H1 (cell line): ENCODE measurements around the gene TMX3. TPM values are rescaled to one million over a fixed set of nuclear protein-coding genes. Genes with fewer than 3 reads are reported as not detected.

Experiments
- CTCF ChIA-PET: fragments of 300-600 bp; sonication (Branson Sonifier 250); formaldehyde crosslinking; loops from one replicate; lab custom pipeline; 2021; ENCODE audit not compliant: partially characterized antibody; lab: Charles Lee
- POLR2A ChIA-PET: fragments of 300-600 bp; sonication (Branson Sonifier 250); formaldehyde crosslinking; loops from one replicate; lab custom pipeline; 2021; ENCODE audit warnings: inconsistent platforms; ENCODE audit not compliant: partially characterized antibody; lab: Charles Lee
- DNase-seq, 2 experiments: peaks; one replicate each; pipeline versions ENCODE4 v3.0.0 to v3.0.0-alpha.2; 2010 to 2022; ENCODE audit warnings: low spot score in 2 of 2, low read depth in 1 of 2, mixed read lengths in 1 of 2
- FAIRE-seq: peaks from 2 replicates; lab custom pipeline; 2011; peaks lifted over from hg19 to GRCh38; lab: Jason Lieb, UNC
- H2AFZ ChIP-seq: 2 replicates; pipeline ENCODE4 v1.8.1; 2012; ENCODE audit warnings: low read length, inconsistent platforms
- H2AK5ac ChIP-seq: 2 replicates; pipeline ENCODE4 v1.6.1; 2013; ENCODE audit warnings: low read depth, low read length
- H2BK120ac ChIP-seq: replicated peaks from 2 replicates; pipeline ENCODE3; 2013; ENCODE audit warnings: low read depth, low read length, inconsistent platforms
- H2BK12ac ChIP-seq: 2 replicates; pipeline ENCODE4 v1.6.1; 2013; ENCODE audit warnings: low read depth, low read length
- H2BK15ac ChIP-seq: 2 replicates; pipeline ENCODE4 v1.6.1; 2013; ENCODE audit warnings: low read length
- H2BK20ac ChIP-seq: 2 replicates; pipeline ENCODE4 v1.6.1; 2013; ENCODE audit warnings: low read length
- H2BK5ac ChIP-seq: 2 replicates; pipeline ENCODE4 v1.6.1; 2013; ENCODE audit warnings: low read depth, low read length
- H3K14ac ChIP-seq: 2 replicates; pipeline ENCODE4 v1.6.1; 2013; ENCODE audit warnings: inconsistent platforms; ENCODE audit not compliant: insufficient read length
- H3K18ac ChIP-seq: 2 replicates; pipeline ENCODE4 v1.6.1; 2013; ENCODE audit warnings: low read length; ENCODE audit errors: extremely low read depth
- H3K23ac ChIP-seq: 2 replicates; pipeline ENCODE4 v1.6.1; 2013; ENCODE audit warnings: inconsistent platforms; ENCODE audit not compliant: insufficient read length
- H3K23me2 ChIP-seq: 2 replicates; pipeline ENCODE4 v1.6.1; 2013; ENCODE audit warnings: low read depth, low read length
- H3K27ac ChIP-seq: 2 replicates; pipeline ENCODE4 v1.6.1; 2011; ENCODE audit warnings: low read depth, low read length, inconsistent platforms
- H3K27me3 ChIP-seq, 4 experiments: replicated peaks in 1 of 4; 1 replicate in 1 of 4; 2 replicates in 3 of 4; pipeline versions ENCODE4 v1.6.1 to v1.8.1; 2011 to 2013; ENCODE audit warnings: low read length in 3 of 4, mild to moderate bottlenecking in 3 of 4, inconsistent platforms in 2 of 4, mixed read lengths in 2 of 4, moderate library complexity in 1 of 4; ENCODE audit not compliant: control insufficient read depth in 3 of 4, insufficient read depth in 3 of 4; ENCODE audit errors: extremely low read depth in 1 of 4
- H3K36me3 ChIP-seq, 4 experiments: 2 replicates each; pipeline versions ENCODE4 v1.6.1 to v1.8.1; 2011 to 2013; ENCODE audit warnings: mild to moderate bottlenecking in 4 of 4, low read length in 3 of 4, moderate library complexity in 2 of 4, control low read depth in 1 of 4, inconsistent platforms in 1 of 4; ENCODE audit not compliant: insufficient read depth in 4 of 4, control insufficient read depth in 2 of 4
- H3K4ac ChIP-seq: replicated peaks from 2 replicates; pipeline ENCODE3; 2013; ENCODE audit warnings: low read length, low read depth, mixed read lengths, inconsistent platforms; ENCODE audit not compliant: insufficient read length
- H3K4me1 ChIP-seq, 4 experiments: replicated peaks in 1 of 4; 1 replicate in 1 of 4; 2 replicates in 3 of 4; pipeline versions ENCODE4 v1.6.1 to v1.8.1; 2011 to 2013; ENCODE audit warnings: low read length in 3 of 4, inconsistent platforms in 2 of 4, mixed read lengths in 1 of 4; ENCODE audit not compliant: insufficient read depth in 4 of 4, control insufficient read depth in 3 of 4
- H3K4me2 ChIP-seq, 2 experiments: 2 replicates each; pipeline versions ENCODE4 v1.6.1 to v1.8.1; 2011 to 2013; ENCODE audit warnings: low read depth in 2 of 2, low read length in 2 of 2, control low read depth in 1 of 2, inconsistent platforms in 1 of 2, mild to moderate bottlenecking in 1 of 2; ENCODE audit not compliant: insufficient read depth in 1 of 2
- H3K4me3 ChIP-seq, 4 experiments: fragments of 200-600, 300-600 bp in 1 of 4; sonication (generic), shearing (Covaris generic), sonication (Bioruptor Twin) in 1 of 4; 2 replicates each; pipeline versions ENCODE4 v1.5.1 to v1.8.1; 2011 to 2016; ENCODE audit warnings: low read length in 4 of 4, low read depth in 3 of 4, control low read depth in 2 of 4, inconsistent platforms in 2 of 4, mild to moderate bottlenecking in 2 of 4, mixed read lengths in 1 of 4, moderate library complexity in 1 of 4; ENCODE audit not compliant: insufficient read depth in 2 of 4; ENCODE audit errors: extremely low read depth in 1 of 4
- H3K56ac ChIP-seq: replicated peaks from 2 replicates; pipeline ENCODE3; 2013; ENCODE audit warnings: low read depth, mild to moderate bottlenecking, mixed read lengths, low read length, inconsistent platforms; ENCODE audit not compliant: insufficient read length
- H3K79me1 ChIP-seq: 2 replicates; pipeline ENCODE4 v1.6.1; 2013; ENCODE audit warnings: low read depth, low read length, control low read depth
- H3K79me2 ChIP-seq, 2 experiments: 2 replicates each; pipeline versions ENCODE4 v1.6.1 to v1.8.1; 2012 to 2013; ENCODE audit warnings: low read length in 2 of 2, mild to moderate bottlenecking in 2 of 2, inconsistent platforms in 1 of 2; ENCODE audit not compliant: insufficient read depth in 2 of 2, control insufficient read depth in 1 of 2
- H3K9ac ChIP-seq, 4 experiments: replicated peaks in 1 of 4; 1 replicate in 1 of 4; 2 replicates in 3 of 4; pipeline versions ENCODE4 v1.6.1 to v1.8.1; 2011 to 2013; ENCODE audit warnings: low read depth in 3 of 4, low read length in 3 of 4, control low read depth in 2 of 4, mild to moderate bottlenecking in 2 of 4, moderate library complexity in 2 of 4, inconsistent platforms in 1 of 4; ENCODE audit errors: extremely low read depth in 1 of 4
- H3K9me3 ChIP-seq, 2 experiments: 2 replicates each; pipeline versions ENCODE4 v1.6.1 to v1.8.1; 2012 to 2013; ENCODE audit warnings: mild to moderate bottlenecking in 2 of 2, moderate library complexity in 2 of 2, control low read depth in 1 of 2, inconsistent platforms in 1 of 2, low read depth in 1 of 2, low read length in 1 of 2, mixed read lengths in 1 of 2; ENCODE audit not compliant: insufficient read depth in 2 of 2
- H4K20me1 ChIP-seq, 2 experiments: replicated peaks in 1 of 2; 2 replicates each; pipeline versions ENCODE3 to v1.8.1; 2011 to 2013; ENCODE audit warnings: inconsistent platforms in 2 of 2, low read length in 2 of 2, mild to moderate bottlenecking in 1 of 2; ENCODE audit not compliant: insufficient read depth in 2 of 2, control insufficient read depth in 1 of 2
- H4K5ac ChIP-seq: 2 replicates; pipeline ENCODE4 v1.6.1; 2013; ENCODE audit warnings: low read length, low read depth, mixed read lengths, inconsistent platforms; ENCODE audit not compliant: insufficient read length
- H4K8ac ChIP-seq: 2 replicates; pipeline ENCODE4 v1.8.0; 2013; ENCODE audit warnings: mild to moderate bottlenecking, moderate library complexity, low read length, inconsistent platforms; ENCODE audit not compliant: insufficient read depth; ENCODE audit errors: extremely low read depth
- H4K91ac ChIP-seq: replicated peaks from 2 replicates; pipeline ENCODE3; 2013; ENCODE audit warnings: low read length, mixed read lengths, inconsistent platforms; ENCODE audit not compliant: insufficient read length
- ATF3 ChIP-seq: IDR thresholded peaks from 2 replicates; pipeline ENCODE4 v1.6.1; 2011; ENCODE audit warnings: low read depth, mild to moderate bottlenecking, low read length; ENCODE audit not compliant: insufficient read depth
- MAFK ChIP-seq: IDR thresholded peaks from 2 replicates; pipeline ENCODE4 v1.6.1; 2012; ENCODE audit warnings: low read depth, mild to moderate bottlenecking, improper control_type of control experiment, low read length
- RAD21 ChIP-seq, 2 experiments: IDR thresholded peaks in 1 of 2; conservative IDR thresholded peaks in 1 of 2; 2 replicates each; pipeline ENCODE4 v1.6.1; 2011; ENCODE audit warnings: low read depth in 2 of 2, low read length in 2 of 2, improper control_type of control experiment in 1 of 2, inconsistent platforms in 1 of 2, mild to moderate bottlenecking in 1 of 2, moderate library complexity in 1 of 2
- WGBS, 2 experiments: shearing (Covaris generic) in 1 of 2; methylation state at CpG; one replicate each; pipeline versions ENCODE4 v1.1.6 to v1.1.7; 2013 to 2015; ENCODE audit warnings: low lambda C conversion rate in 2 of 2, mixed read lengths in 2 of 2, inconsistent platforms in 1 of 2, low coverage in 1 of 2, missing lambda C conversion rate in 1 of 2; ENCODE audit not compliant: insufficient replicate concordance in 2 of 2, insufficient coverage in 1 of 2, insufficient read length in 1 of 2; ENCODE audit errors: extremely low coverage in 1 of 2, missing lambda C conversion rate in 1 of 2; 5-methylcytosine and 5-hydroxymethylcytosine counted together
- polyA plus RNA-seq, 7 experiments: library from polyadenylated mRNA; depleted of rRNA in 3 of 7; stranded (reverse) in 5 of 7; unstranded in 2 of 7; fragments of >200 nt in 5 of 7; fragments of 200-250 nt in 2 of 7; gene quantifications; 1 replicate in 5 of 7; 2 replicates in 1 of 7; 4 replicates in 1 of 7; pipeline versions ENCODE4 v1.2.1 to v1.2.3, GENCODE V29; 2011 to 2013; ENCODE audit warnings: missing spikeins in 2 of 7, mixed read lengths in 2 of 7
- total RNA-seq: library from RNA; stranded (reverse); fragmentation: NEBNext Ultra II Directional; extraction: Animal tissue kit (Norgen Biotek cat#: 25700); gene quantifications from 2 replicates; pipeline ENCODE4 v1.2.1, GENCODE V29; 2021

The TMX3 gene
- total and polyA plus RNA-seq, 2 of the 8 experiments (the other 6 are each of a cell fraction or from before 2014, with no cell fraction given): 12.6 to 29.0 TPM

GRCh38 chr18:68757126-68757525 lies 42.2 kb upstream of the TMX3 start:
- Histone ChIP-seq H3K79me2 (no peaks in the 10 kb centered on the region), H2AFZ (no peak overlapping the region), H3K27me3 (no peaks in the 10 kb centered on the region), H2BK15ac (no peak overlapping the region), H2BK20ac (no peak overlapping the region), H3K18ac (no peak overlapping the region), H3K36me3 (no peaks in the 10 kb centered on the region), H2BK5ac (no peak overlapping the region), H3K79me1 (no peaks in the 10 kb centered on the region), H3K27ac (no peak overlapping the region), H4K8ac (no peak overlapping the region), H3K56ac (no peak overlapping the region), H2BK12ac (no peak overlapping the region), H4K91ac (no peak overlapping the region), H3K4me2 (no peak overlapping the region), H3K4me3 (no peak overlapping the region), H4K5ac (no peak overlapping the region), H4K20me1 (no peaks in the 10 kb centered on the region), H3K23me2 (no peaks in the 10 kb centered on the region), H2AK5ac (no peak overlapping the region), H3K9me3 (peaks cover 3% of the 10 kb centered on the region in 2 experiments; a peak in 3 of 4 replicates), H3K4me1 (no peaks in the 10 kb centered on the region), H3K14ac (no peak overlapping the region), H3K9ac (no peak overlapping the region), H3K4ac (no peak overlapping the region), H3K23ac (no peak overlapping the region), H2BK120ac (no peak overlapping the region)
- CTCF ChIA-PET: no interaction called here
- POLR2A ChIA-PET: no interaction called here
- TF ChIP-seq ATF3 (no peak), RAD21 (IDR thresholded peaks at IDR 0.05 in 1 of 2, conservative IDR thresholded peaks at IDR 0.05 in 1 of 2; ENCODE audit: low read depth in 2 of 2, low read length in 2 of 2) (no peak), MAFK (no peak)
- FAIRE-seq (no peak), DNase-seq (no peak)
- WGBS, 2 experiments: 88% methylated on average over 1 of the region's 1 CpG; no CpG with 5 or more reads in 1 of the 2 experiments
